GM23248 (cell line): ENCODE data around the gene LKAAEAR1.

Source experiments
- EZH2 ChIP-seq: fragments of 200-600 bp; sonication (generic); IDR thresholded peaks from 2 replicates; pipeline ENCODE4 v1.6.1; 2018; ENCODE audit warnings: antibody characterized with exemption, mild to moderate bottlenecking; ENCODE audit not compliant: insufficient read depth, poor library complexity, severe bottlenecking
- EZH2phosphoT487 ChIP-seq: fragments of 200-600 bp; sonication (generic); IDR thresholded peaks from 2 replicates; pipeline ENCODE4 v1.6.1; 2018; ENCODE audit warnings: antibody characterized with exemption, moderate library complexity, mild to moderate bottlenecking, low read depth; ENCODE audit not compliant: insufficient read depth

DNA sequence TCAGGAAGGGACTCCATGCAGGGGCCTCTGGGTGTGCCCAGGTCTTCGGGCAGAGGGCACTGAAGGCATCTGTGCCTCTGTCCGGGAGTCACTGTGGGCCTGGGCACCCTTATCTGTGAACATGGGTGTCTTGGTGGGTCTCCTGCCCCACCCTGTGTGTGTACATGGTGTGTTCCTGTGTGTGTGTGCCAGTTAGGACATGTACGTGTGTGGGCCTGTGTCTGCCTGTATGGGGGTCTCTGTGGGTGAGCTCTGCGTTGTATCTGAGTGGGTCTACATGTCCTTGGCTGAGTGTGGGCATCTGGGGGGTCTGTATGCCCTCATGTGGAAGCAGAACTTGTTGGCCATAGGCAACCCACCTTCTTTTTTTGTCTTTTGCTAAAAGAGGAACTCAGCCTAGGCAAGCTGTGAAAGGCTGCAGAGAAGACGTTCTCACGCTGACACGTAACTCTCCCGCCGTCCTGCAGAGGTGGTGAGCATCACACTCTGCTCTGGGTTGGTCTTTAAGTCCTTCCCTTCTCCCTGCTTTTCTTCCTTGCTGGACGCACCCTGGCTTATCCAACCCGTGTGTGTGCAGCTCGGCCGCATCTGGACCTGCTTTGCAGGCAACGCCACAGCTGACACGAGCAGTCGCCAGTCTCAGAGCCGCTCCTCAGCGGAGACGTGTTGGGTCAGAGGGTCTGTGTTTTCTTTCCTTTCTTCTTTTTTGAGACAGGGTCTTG lies 23.7 kb upstream of the LKAAEAR1 start:
- TF ChIP-seq EZH2, result no peak
- TF ChIP-seq EZH2phosphoT487, result no peak
